Kidney (tissue), 14 donors: Measurements from ENCODE around the gene GMPR. TPM values are rescaled to one million over a fixed set of nuclear protein-coding genes. Genes with fewer than 3 reads are reported as not detected.

ENCODE experiments used
- DNase-seq, 5 donors: peaks; one replicate each; pipeline ENCODE4 v3.0.0-alpha.2; 2013 to 2020
- FAIRE-seq: peaks from 2 replicates; lab custom pipeline; 2012; peaks lifted over from hg19 to GRCh38; lab: Jason Lieb, UNC
- H3K27ac ChIP-seq, 2 donors: one replicate each; pipeline ENCODE4 v1.7.0; 2013; ENCODE audit warnings: low read depth in 2 of 2, low read length in 2 of 2, inconsistent platforms in 1 of 2
- H3K27me3 ChIP-seq: one replicate; pipeline ENCODE4 v1.7.1; 2013; ENCODE audit warnings: low read length, inconsistent platforms; ENCODE audit not compliant: control insufficient read depth, insufficient read depth
- H3K36me3 ChIP-seq, 3 donors: one replicate each; pipeline versions ENCODE4 v1.7.0 to v1.7.1; 2013; ENCODE audit warnings: low read length in 3 of 3, control low read depth in 1 of 3, inconsistent platforms in 1 of 3; ENCODE audit not compliant: insufficient read depth in 3 of 3, control insufficient read depth in 2 of 3
- H3K4me1 ChIP-seq, 3 donors: one replicate each; pipeline versions ENCODE4 v1.7.0 to v1.7.1; 2013; ENCODE audit warnings: low read length in 3 of 3, inconsistent platforms in 1 of 3, low read depth in 1 of 3; ENCODE audit not compliant: control insufficient read depth in 2 of 3, insufficient read depth in 2 of 3
- H3K4me3 ChIP-seq, 3 donors: one replicate each; pipeline versions ENCODE4 v1.7.0 to v1.8.1; 2013; ENCODE audit warnings: low read length in 3 of 3, control low read depth in 1 of 3, inconsistent platforms in 1 of 3
- H3K9ac ChIP-seq, 3 donors: one replicate each; pipeline versions ENCODE4 v1.7.0 to v1.7.1; 2013; ENCODE audit warnings: low read length in 3 of 3, control low read depth in 1 of 3, inconsistent platforms in 1 of 3
- H3K9me3 ChIP-seq, 3 donors: one replicate each; pipeline versions ENCODE4 v1.7.0 to v1.7.1; 2013; ENCODE audit warnings: low read length in 3 of 3, control low read depth in 1 of 3, inconsistent platforms in 1 of 3; ENCODE audit not compliant: control insufficient read depth in 2 of 3, insufficient read depth in 1 of 3
- CTCF ChIP-seq: IDR thresholded peaks from 3 replicates; pipeline ENCODE4 v1.5.1; 2012; ENCODE audit warnings: mild to moderate bottlenecking, moderate library complexity, borderline replicate concordance; ENCODE audit not compliant: insufficient read depth; ENCODE audit errors: extremely low read depth
- intact Hi-C: fragments of 100-400 bp; cut with DNase I; formaldehyde crosslinking; loops from one replicate; pipeline ENCODE4 v1.11.1; 2022
- polyA plus RNA-seq: library from polyadenylated mRNA; stranded (reverse); fragments of 350-450 nt; fragmentation: Illumina TruSeq; extraction: RNeasy Lipid Tissue Mini Kit (QIAGEN cat#74804); gene quantifications from one replicate; pipeline ENCODE4 v1.2.3, GENCODE V29; 2014; ENCODE audit warnings: low read depth, low replicate concordance; ENCODE audit not compliant: insufficient read depth
- total RNA-seq: library from RNA; stranded (reverse); fragmentation: NEBNext Ultra II Directional; extraction: Animal tissue kit (Norgen Biotek cat#: 25700); gene quantifications from one replicate; pipeline ENCODE4 v1.2.1, GENCODE V29; 2021
- donor health status: control.
- donor health status: control.
- donor health status: control.
- donor health status: control.
- donor health status: control.
- donor health status: DM: yes; HTN: yes; CAD: no.
- donor health status: Normal renal cell carcinoma (clear cell type).

The GMPR gene
- total and polyA plus RNA-seq, 2 donors from 2014 or later = 51.4 to 54.5 TPM

GRCh38 chr6:16314296-16314695 lies 75.9 kb downstream of the GMPR start:
- FAIRE-seq (no peak), DNase-seq (no peak)
- no peaks in the 10 kb centered on the region for H3K4me1 ChIP-seq
- no peak for TF ChIP-seq CTCF
- H3K27ac ChIP-seq = no peak overlapping the region
- H3K36me3 ChIP-seq = no peaks in the 10 kb centered on the region
- no peak overlapping the region for H3K9ac ChIP-seq
- no peaks in the 10 kb centered on the region for H3K9me3 ChIP-seq
- intact Hi-C loops = no loop called here
- no peak overlapping the region for H3K4me3 ChIP-seq
- no peaks in the 10 kb centered on the region for H3K27me3 ChIP-seq

GRCh38 chr6:16316741-16317251 lies 78.4 kb downstream of the GMPR start:
- Histone ChIP-seq H3K4me1 (peaks cover 0 to 3% (median 0%) of the 10 kb centered on the region in 3 donors), H3K36me3 (no peaks in the 10 kb centered on the region), H3K9me3 (no peaks in the 10 kb centered on the region), H3K27me3 (no peaks in the 10 kb centered on the region), H3K4me3 (no peak overlapping the region), H3K9ac (no peak overlapping the region), H3K27ac (no peak overlapping the region)
- intact Hi-C loops = no loop called here
- FAIRE-seq (no peak), DNase-seq (no peak)
- peak; percentile 46 for TF ChIP-seq CTCF

- DNase-seq = no peak
- no peak for TF ChIP-seq CTCF
- no peak for FAIRE-seq
- Histone ChIP-seq H3K36me3 (no peaks in the 10 kb centered on the region), H3K9ac (peak overlapping the region in 1 of 3 donors; percentile 8), H3K4me3 (no peak overlapping the region), H3K27me3 (no peaks in the 10 kb centered on the region), H3K4me1 (peaks cover 3 to 8% (median 3%) of the 10 kb centered on the region in 3 donors), H3K9me3 (no peaks in the 10 kb centered on the region), H3K27ac (no peak overlapping the region)
- intact Hi-C loops = no loop called here
Measured at GRCh38 chr6:16318538-16318937, 80.2 kb downstream of the GMPR start.
